Trophoblast cell (in vitro differentiated cells and primary cell): ENCODE measurements around the gene CCDC83.
"Not testable (repeated sequence)": the region's sequence is repeated elsewhere in the genome, so short reads cannot be mapped to it uniquely, and the experiment has no call there.

Experiments used
- DNase-seq, 2 donors: peaks; one replicate each; pipeline ENCODE4 v3.0.0-alpha.2; 2016
- H2AFZ ChIP-seq: 2 replicates; pipeline ENCODE4 v1.6.1; 2013; ENCODE audit warnings: low read length, moderate library complexity, mild to moderate bottlenecking; ENCODE audit not compliant: insufficient read depth, poor library complexity
- H2AK5ac ChIP-seq: 2 replicates; pipeline ENCODE4 v1.6.1; 2013; ENCODE audit warnings: mild to moderate bottlenecking, low read length
- H2BK120ac ChIP-seq: 2 replicates; pipeline ENCODE4 v1.6.1; 2013; ENCODE audit warnings: low read length, mild to moderate bottlenecking, moderate library complexity; ENCODE audit not compliant: insufficient read depth, poor library complexity
- H2BK12ac ChIP-seq: 2 replicates; pipeline ENCODE4 v1.6.1; 2013; ENCODE audit warnings: mild to moderate bottlenecking, low read length, moderate library complexity
- H2BK5ac ChIP-seq: 2 replicates; pipeline ENCODE4 v1.6.1; 2013; ENCODE audit warnings: low read length, low read depth, moderate library complexity, mild to moderate bottlenecking; ENCODE audit not compliant: poor library complexity
- H3K14ac ChIP-seq: 2 replicates; pipeline ENCODE4 v1.6.1; 2013; ENCODE audit warnings: mild to moderate bottlenecking, low read length
- H3K18ac ChIP-seq: 2 replicates; pipeline ENCODE4 v1.6.1; 2013; ENCODE audit warnings: mild to moderate bottlenecking, low read length
- H3K23ac ChIP-seq: 2 replicates; pipeline ENCODE4 v1.6.1; 2013; ENCODE audit warnings: low read length
- H3K27ac ChIP-seq: 2 replicates; pipeline ENCODE4 v1.5.1; 2013; ENCODE audit warnings: low read depth, mild to moderate bottlenecking, inconsistent platforms, low read length, moderate library complexity
- H3K27me3 ChIP-seq: 2 replicates; pipeline ENCODE4 v1.6.1; 2013; ENCODE audit warnings: inconsistent platforms, mild to moderate bottlenecking, low read length, moderate library complexity; ENCODE audit not compliant: insufficient read depth
- H3K36me3 ChIP-seq, 2 experiments: 1 replicate in 1 of 2; 2 replicates in 1 of 2; pipeline ENCODE4 v1.6.1; 2013; ENCODE audit warnings: low read length in 2 of 2, mild to moderate bottlenecking in 2 of 2, moderate library complexity in 1 of 2; ENCODE audit not compliant: insufficient read depth in 2 of 2, control insufficient read depth in 1 of 2
- H3K4ac ChIP-seq: 2 replicates; pipeline ENCODE4 v1.6.1; 2013; ENCODE audit warnings: low read depth, mild to moderate bottlenecking, low read length, moderate library complexity
- H3K4me1 ChIP-seq, 2 experiments: 1 replicate in 1 of 2; 2 replicates in 1 of 2; pipeline ENCODE4 v1.6.1; 2013; ENCODE audit warnings: low read length in 2 of 2, mild to moderate bottlenecking in 2 of 2, moderate library complexity in 1 of 2; ENCODE audit not compliant: insufficient read depth in 2 of 2, control insufficient read depth in 1 of 2
- H3K4me2 ChIP-seq: 2 replicates; pipeline ENCODE4 v1.6.1; 2013; ENCODE audit warnings: inconsistent platforms, mild to moderate bottlenecking, low read length, moderate library complexity
- H3K4me3 ChIP-seq: 2 replicates; pipeline ENCODE4 v1.5.1; 2013; ENCODE audit warnings: mild to moderate bottlenecking, low read depth, low read length, inconsistent platforms
- H3K79me1 ChIP-seq: one replicate; pipeline ENCODE4 v1.6.1; 2013; ENCODE audit warnings: low read length
- H3K79me2 ChIP-seq: 2 replicates; pipeline ENCODE4 v1.6.1; 2013; ENCODE audit warnings: low read length, mild to moderate bottlenecking; ENCODE audit not compliant: control insufficient read depth, insufficient read depth, poor library complexity
- H3K9ac ChIP-seq: 2 replicates; pipeline ENCODE4 v1.6.1; 2013; ENCODE audit warnings: mild to moderate bottlenecking, low read length
- H3K9me3 ChIP-seq: 2 replicates; pipeline ENCODE4 v1.6.1; 2013; ENCODE audit warnings: low read depth, mild to moderate bottlenecking, control low read depth, inconsistent platforms, low read length; ENCODE audit not compliant: insufficient read depth
- H4K12ac ChIP-seq: 2 replicates; pipeline ENCODE4 v1.6.1; 2013; ENCODE audit warnings: low read depth, mild to moderate bottlenecking, low read length, moderate library complexity
- H4K8ac ChIP-seq: 2 replicates; pipeline ENCODE4 v1.6.1; 2013; ENCODE audit warnings: low read depth, mild to moderate bottlenecking, low read length, moderate library complexity
- H4K91ac ChIP-seq: one replicate; pipeline ENCODE4 v1.6.1; 2013; ENCODE audit warnings: low read depth, mild to moderate bottlenecking, low read length, moderate library complexity
- whole genome bisulfite sequencing: extraction: QIAGEN DNeasy Blood & Tissue Kit; methylation state at CpG from one replicate; pipeline ENCODE4 v1.1.7; 2013; ENCODE audit warnings: missing lambda C conversion rate; ENCODE audit not compliant: insufficient read length, insufficient coverage; ENCODE audit errors: extremely low coverage; 5-methylcytosine and 5-hydroxymethylcytosine counted together

Gene CCDC83

GRCh38 chr11:85923455-85923854 lies 68.3 kb downstream of the CCDC83 start:
- Histone ChIP-seq H3K27me3 (no peaks in the 10 kb centered on the region), H3K79me1 (no peaks in the 10 kb centered on the region), H3K23ac (no peak overlapping the region), H2BK120ac (no peak overlapping the region), H3K14ac (no peak overlapping the region), H2BK5ac (no peak overlapping the region), H3K18ac (no peak overlapping the region), H3K4me2 (no peak overlapping the region), H4K12ac (no peak overlapping the region), H2AFZ (no peak overlapping the region), H4K91ac (no peak overlapping the region), H3K4ac (no peak overlapping the region), H4K8ac (no peak overlapping the region), H3K4me3 (no peak overlapping the region), H2AK5ac (no peak overlapping the region), H3K36me3 (no peaks in the 10 kb centered on the region), H3K4me1 (no peaks in the 10 kb centered on the region), H3K79me2 (no peaks in the 10 kb centered on the region), H3K9ac (no peak overlapping the region), H3K27ac (no peak overlapping the region), H3K9me3 (no peaks in the 10 kb centered on the region), H2BK12ac (no peak overlapping the region)
- no peak for DNase-seq
- WGBS, result no CpG with 5 or more reads among the region's 1 CpG

GRCh38 chr11:85926653-85927214 lies 71.6 kb downstream of the CCDC83 start:
- not testable (repeated sequence) for H3K4me1 ChIP-seq, H3K4ac ChIP-seq

GRCh38 chr11:85930879-85931366 lies 75.7 kb downstream of the CCDC83 start:
- H2BK5ac ChIP-seq, result no peak overlapping the region
- H4K12ac ChIP-seq, result no peak overlapping the region
- H3K9ac ChIP-seq, result no peak overlapping the region
- no CpG with 5 or more reads among the region's 11 CpGs for WGBS
- no peak overlapping the region for H4K8ac ChIP-seq
- no peaks in the 10 kb centered on the region for H3K79me2 ChIP-seq
- H2AK5ac ChIP-seq, result no peak overlapping the region
- H2BK12ac ChIP-seq, result no peak overlapping the region
- no peak overlapping the region for H3K4me3 ChIP-seq
- no peak overlapping the region for H2AFZ ChIP-seq
- H3K79me1 ChIP-seq, result no peaks in the 10 kb centered on the region
- no peak overlapping the region for H3K14ac ChIP-seq
- no peak overlapping the region for H4K91ac ChIP-seq
- H3K9me3 ChIP-seq, result peaks cover 3% of the 10 kb centered on the region
- H3K27ac ChIP-seq, result no peak overlapping the region
- H3K4me1 ChIP-seq, result no peaks in the 10 kb centered on the region
- no peaks in the 10 kb centered on the region for H3K36me3 ChIP-seq
- H3K18ac ChIP-seq, result no peak overlapping the region
- H3K4ac ChIP-seq, result no peak overlapping the region
- no peak overlapping the region for H2BK120ac ChIP-seq
- H3K4me2 ChIP-seq, result no peak overlapping the region
- no peak for DNase-seq
- H3K27me3 ChIP-seq, result no peaks in the 10 kb centered on the region
- H3K23ac ChIP-seq, result no peak overlapping the region

More at GRCh38 chr11:85926653-85927214, 71.6 kb downstream of the CCDC83 start:
- H4K8ac ChIP-seq, H3K27ac ChIP-seq, H3K4me2 ChIP-seq, H4K12ac ChIP-seq, H2BK120ac ChIP-seq, H3K9me3 ChIP-seq, H2AFZ ChIP-seq, H3K14ac ChIP-seq, H3K9ac ChIP-seq, H2BK12ac ChIP-seq, H2AK5ac ChIP-seq, H4K91ac ChIP-seq, H3K36me3 ChIP-seq, H3K27me3 ChIP-seq, H3K79me2 ChIP-seq, H2BK5ac ChIP-seq, H3K4me3 ChIP-seq, H3K23ac ChIP-seq, DNase-seq, H3K79me1 ChIP-seq, H3K18ac ChIP-seq: not testable (repeated sequence)
- WGBS, result no CpG with 5 or more reads among the region's 2 CpGs

GRCh38 chr11:85934596-85935169 lies 79.5 kb downstream of the CCDC83 start:
- Histone ChIP-seq H3K27ac (no peak overlapping the region), H2BK5ac (no peak overlapping the region), H3K4me2 (no peak overlapping the region), H3K4me3 (no peak overlapping the region), H4K8ac (no peak overlapping the region), H2BK120ac (no peak overlapping the region), H4K91ac (no peak overlapping the region), H2AFZ (no peak overlapping the region), H2BK12ac (no peak overlapping the region), H3K14ac (no peak overlapping the region), H3K79me1 (no peaks in the 10 kb centered on the region), H2AK5ac (no peak overlapping the region), H3K79me2 (no peaks in the 10 kb centered on the region), H3K4me1 (no peaks in the 10 kb centered on the region), H3K18ac (no peak overlapping the region), H3K27me3 (no peaks in the 10 kb centered on the region), H4K12ac (no peak overlapping the region), H3K9ac (no peak overlapping the region), H3K9me3 (peaks cover 3% of the 10 kb centered on the region), H3K23ac (no peak overlapping the region), H3K36me3 (no peaks in the 10 kb centered on the region), H3K4ac (no peak overlapping the region)
- no peak for DNase-seq
- WGBS, result no CpG with 5 or more reads among the region's 47 CpGs
